B cell (primary cell): ENCODE results near the gene DACT3. TPM values are rescaled to one million over a fixed set of nuclear protein-coding genes. Genes with fewer than 3 reads are reported as not detected.
A peak's percentile ranks its signal among the peaks of the same experiment; 100 is the strongest.

Experiments used
- ATAC-seq: fragments of 200-7000 bp; cut with Tn5 transposase; one replicate; pipeline ENCODE4 v1.10.0; 2021; ENCODE audit warnings: low read depth, mild to moderate bottlenecking, moderate number of reproducible peaks, moderate library complexity
- CTCF ChIA-PET: fragments of 350-600 bp; sonication (Branson Sonifier 250); formaldehyde crosslinking; loops from one replicate; lab custom pipeline; 2021; ENCODE audit warnings: antibody characterized with exemption, inconsistent platforms; lab: Charles Lee
- POLR2A ChIA-PET: fragments of 350-600 bp; sonication (Branson Sonifier 250); formaldehyde crosslinking; loops from one replicate; lab custom pipeline; 2021; ENCODE audit warnings: antibody characterized with exemption; lab: Charles Lee
- DNase-seq: peaks from one replicate; pipeline ENCODE4 v3.0.0; 2013
- H2AFZ ChIP-seq: 2 replicates; pipeline ENCODE4 v1.6.1; 2012; ENCODE audit warnings: mild to moderate bottlenecking, low read depth, low read length; ENCODE audit not compliant: insufficient read depth, poor library complexity, severe bottlenecking
- H3K27ac ChIP-seq, 2 donors: 1 replicate in 1 of 2; 2 replicates in 1 of 2; pipeline ENCODE4 v1.5.1; 2012 to 2013; ENCODE audit warnings: low read length in 2 of 2, mild to moderate bottlenecking in 2 of 2, moderate library complexity in 1 of 2
- H3K27me3 ChIP-seq, 4 experiments: fragments of 200-600 bp in 1 of 4; sonication (generic) in 1 of 4; replicated peaks in 1 of 4; 1 replicate in 2 of 4; 2 replicates in 2 of 4; pipeline versions ENCODE4 v1.6.1 to v1.7.0; 2013 to 2016; ENCODE audit warnings: low read length in 3 of 4, mild to moderate bottlenecking in 2 of 4, mixed read lengths in 1 of 4, moderate library complexity in 1 of 4; ENCODE audit not compliant: insufficient read depth in 4 of 4, control insufficient read depth in 3 of 4; ENCODE audit errors: control extremely low read depth in 1 of 4
- H3K36me3 ChIP-seq, 2 experiments: replicated peaks in 1 of 2; 1 replicate in 1 of 2; 2 replicates in 1 of 2; pipeline versions ENCODE4 v1.6.1 to v1.7.1; 2013; ENCODE audit warnings: low read length in 1 of 2; ENCODE audit not compliant: insufficient read depth in 2 of 2, control insufficient read depth in 1 of 2; ENCODE audit errors: control extremely low read depth in 1 of 2, extremely low read depth in 1 of 2
- H3K4me1 ChIP-seq, 2 donors: fragments of 200-600 bp in 1 of 2; sonication (generic) in 1 of 2; 1 replicate in 1 of 2; 2 replicates in 1 of 2; pipeline versions ENCODE4 v1.5.1 to v1.6.1; 2013 to 2017; ENCODE audit warnings: low read length in 2 of 2; ENCODE audit not compliant: control insufficient read depth in 2 of 2, insufficient read depth in 2 of 2
- H3K4me2 ChIP-seq: replicated peaks from 2 replicates; pipeline ENCODE3; 2012; ENCODE audit warnings: mild to moderate bottlenecking, low read depth, low read length; ENCODE audit not compliant: poor library complexity, severe bottlenecking
- H3K4me3 ChIP-seq, 5 experiments: fragments of 200-600 bp in 1 of 5; sonication (generic) in 1 of 5; 1 replicate in 3 of 5; 2 replicates in 2 of 5; pipeline versions ENCODE4 v1.5.1 to v1.7.0; 2011 to 2016; ENCODE audit warnings: low read length in 4 of 5, mild to moderate bottlenecking in 4 of 5, low read depth in 2 of 5, control low read depth in 1 of 5, moderate library complexity in 1 of 5; ENCODE audit not compliant: insufficient read depth in 1 of 5; ENCODE audit errors: control extremely low read depth in 1 of 5, extremely low read depth in 1 of 5
- H3K79me2 ChIP-seq: fragments of 200-600 bp; sonication (generic); one replicate; pipeline ENCODE4 v1.6.0; 2016; ENCODE audit warnings: low read length; ENCODE audit not compliant: control insufficient read depth, insufficient read depth
- H3K9ac ChIP-seq: fragments of 200-600 bp; sonication (generic); 2 replicates; pipeline ENCODE4 v1.6.1; 2017; ENCODE audit warnings: mild to moderate bottlenecking, low read length, moderate library complexity
- H3K9me3 ChIP-seq, 3 donors: one replicate each; pipeline versions ENCODE4 v1.6.1 to v1.7.1; 2013; ENCODE audit warnings: low read length in 2 of 3; ENCODE audit not compliant: control insufficient read depth in 2 of 3, insufficient read depth in 1 of 3; ENCODE audit errors: control extremely low read depth in 1 of 3
- H4K20me1 ChIP-seq: 2 replicates; pipeline ENCODE4 v1.6.0; 2012; ENCODE audit warnings: mild to moderate bottlenecking, low read length; ENCODE audit not compliant: insufficient read depth, control insufficient read depth, poor library complexity, severe bottlenecking
- H3K27ac Mint-ChIP-seq: one replicate; pipeline ENCODE4 v1.8.0; 2021; ENCODE audit warnings: mixed read lengths
- H3K27me3 Mint-ChIP-seq: one replicate; pipeline ENCODE4 v1.8.0; 2021; ENCODE audit warnings: mixed read lengths
- H3K4me1 Mint-ChIP-seq: one replicate; pipeline ENCODE4 v1.8.0; 2021; ENCODE audit warnings: mixed read lengths
- H3K4me3 Mint-ChIP-seq: one replicate; pipeline ENCODE4 v1.8.0; 2021; ENCODE audit warnings: mixed read lengths
- H3K9me3 Mint-ChIP-seq: one replicate; pipeline ENCODE4 v1.8.0; 2022; ENCODE audit warnings: mixed read lengths; ENCODE audit not compliant: insufficient read depth
- EZH2 ChIP-seq: IDR thresholded peaks from 2 replicates; pipeline ENCODE4 v1.6.1; 2012; ENCODE audit warnings: borderline replicate concordance, low read depth, mild to moderate bottlenecking, moderate library complexity, low read length; ENCODE audit not compliant: insufficient read depth, poor library complexity, severe bottlenecking
- WGBS: methylation state at CpG from one replicate; pipeline ENCODE4 v1.1.5; 2013; ENCODE audit warnings: missing lambda C conversion rate; ENCODE audit not compliant: insufficient coverage; 5-methylcytosine and 5-hydroxymethylcytosine counted together
- intact Hi-C: fragments of 100-400 bp; cut with micrococcal nuclease; formaldehyde crosslinking; loops from one replicate; pipeline ENCODE4 v1.10.0; 2022
- polyA plus RNA-seq: library from polyadenylated mRNA; depleted of rRNA; stranded (reverse); fragments of >200 nt; gene quantifications from 2 replicates; pipeline ENCODE4 v1.2.3, GENCODE V29; 2012
- total RNA-seq, 2 donors: library from RNA; stranded (reverse); fragments of 120-200 nt in 1 of 2; gene quantifications; 1 replicate in 1 of 2; 2 replicates in 1 of 2; pipeline versions ENCODE4 v1.2.3 to v1.2.4, GENCODE V29; 2013 to 2022
- TF ChIP-seq, protein P1 (sequence below): fragments of 200-600 bp; IDR thresholded peaks from one replicate; pipeline ENCODE4 v1.8.0; 2022; ENCODE audit warnings: antibody characterized with exemption, mild to moderate bottlenecking

DACT3 gene
- total and polyA plus RNA-seq, 2 donors (not counting 1 experiment from before 2014, with no cell fraction given) = 0.03 to 0.15 TPM

DNA sequence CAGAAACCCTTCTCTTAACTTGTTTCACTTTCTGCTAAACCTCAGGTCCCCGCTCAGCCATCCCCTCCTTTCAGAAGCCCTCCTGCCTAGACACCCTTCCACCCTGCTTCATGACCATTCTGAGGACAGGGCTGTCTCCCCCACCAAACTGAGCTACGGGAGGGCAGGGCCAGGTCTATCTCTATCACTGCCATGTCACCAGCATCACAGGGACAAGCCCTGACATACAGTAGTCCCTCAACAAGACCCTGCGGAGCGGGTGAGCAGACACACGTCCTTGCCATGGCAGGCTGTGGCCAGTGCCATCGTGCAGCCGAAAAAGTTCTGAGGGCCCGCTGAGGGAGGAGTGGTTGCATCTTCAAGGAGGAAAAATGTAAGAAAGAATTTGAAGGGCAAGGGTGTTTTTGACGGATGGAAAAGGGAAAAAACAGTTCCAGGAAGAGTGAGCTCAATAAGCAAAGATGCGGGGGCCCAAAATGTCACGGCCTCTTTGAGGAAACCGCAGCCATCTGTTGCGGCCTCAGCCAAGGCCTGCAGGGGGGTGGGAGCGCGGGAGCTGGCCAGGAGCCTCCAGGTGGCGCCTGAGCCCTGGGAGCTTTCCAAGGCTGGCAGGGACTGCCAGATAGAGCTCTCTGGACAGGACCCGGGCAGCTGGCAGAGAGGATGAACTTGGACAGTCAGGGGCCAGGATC, 44.2 kb downstream of the DACT3 start:
- intact Hi-C loops = loop anchor here (5.0 kb wide), 1 partner anchor 101 kb away; the partner anchor contains the start of gene PRKD2
- no peak for TF ChIP-seq EZH2
- TF ChIP-seq, protein P1, sequence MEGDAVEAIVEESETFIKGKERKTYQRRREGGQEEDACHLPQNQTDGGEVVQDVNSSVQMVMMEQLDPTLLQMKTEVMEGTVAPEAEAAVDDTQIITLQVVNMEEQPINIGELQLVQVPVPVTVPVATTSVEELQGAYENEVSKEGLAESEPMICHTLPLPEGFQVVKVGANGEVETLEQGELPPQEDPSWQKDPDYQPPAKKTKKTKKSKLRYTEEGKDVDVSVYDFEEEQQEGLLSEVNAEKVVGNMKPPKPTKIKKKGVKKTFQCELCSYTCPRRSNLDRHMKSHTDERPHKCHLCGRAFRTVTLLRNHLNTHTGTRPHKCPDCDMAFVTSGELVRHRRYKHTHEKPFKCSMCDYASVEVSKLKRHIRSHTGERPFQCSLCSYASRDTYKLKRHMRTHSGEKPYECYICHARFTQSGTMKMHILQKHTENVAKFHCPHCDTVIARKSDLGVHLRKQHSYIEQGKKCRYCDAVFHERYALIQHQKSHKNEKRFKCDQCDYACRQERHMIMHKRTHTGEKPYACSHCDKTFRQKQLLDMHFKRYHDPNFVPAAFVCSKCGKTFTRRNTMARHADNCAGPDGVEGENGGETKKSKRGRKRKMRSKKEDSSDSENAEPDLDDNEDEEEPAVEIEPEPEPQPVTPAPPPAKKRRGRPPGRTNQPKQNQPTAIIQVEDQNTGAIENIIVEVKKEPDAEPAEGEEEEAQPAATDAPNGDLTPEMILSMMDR = peak; percentile 11
- Histone ChIP-seq H3K4me1 (peaks cover 58 to 82% of the 10 kb centered on the region in 2 donors), H3K9me3 (peaks cover 0 to 3% (median 0%) of the 10 kb centered on the region in 3 donors), H3K4me3 (no peak overlapping the region), H3K9ac (no peak overlapping the region), H3K4me2 (peak overlapping the region; percentile 56), H3K36me3 (no peaks in the 10 kb centered on the region), H3K27ac (peak overlapping the region; percentile 66 to 100), H3K79me2 (no peaks in the 10 kb centered on the region), H2AFZ (peak overlapping the region; percentile 5), H3K27me3 (no peaks in the 10 kb centered on the region), H4K20me1 (no peaks in the 10 kb centered on the region)
- ChIA-PET CTCF (interaction anchor here (1.3 to 16.2 kb wide), 7 partner anchors 14 to 112 kb away, joined by 4 to 447 read pairs (median 10); partner anchors contain the start of genes CALM3, DACT3 and GNG8), POLR2A (interaction anchor here (0.7 to 4.1 kb wide), 5 partner anchors 11 to 45 kb away, joined by 10 to 30 read pairs (median 12); partner anchors contain the start of genes CALM3 and DACT3)
- Mint-ChIP-seq H3K4me3 (peak overlapping the region; percentile 79), H3K27ac (peak overlapping the region; percentile 97), H3K9me3 (no peaks in the 10 kb centered on the region), H3K4me1 (peaks cover 66% of the 10 kb centered on the region), H3K27me3 (no peaks in the 10 kb centered on the region)
- 4% methylated on average over 14 of the region's 17 CpGs for WGBS
- DNase-seq (peak; percentile 73), ATAC-seq (no peak)

DNA sequence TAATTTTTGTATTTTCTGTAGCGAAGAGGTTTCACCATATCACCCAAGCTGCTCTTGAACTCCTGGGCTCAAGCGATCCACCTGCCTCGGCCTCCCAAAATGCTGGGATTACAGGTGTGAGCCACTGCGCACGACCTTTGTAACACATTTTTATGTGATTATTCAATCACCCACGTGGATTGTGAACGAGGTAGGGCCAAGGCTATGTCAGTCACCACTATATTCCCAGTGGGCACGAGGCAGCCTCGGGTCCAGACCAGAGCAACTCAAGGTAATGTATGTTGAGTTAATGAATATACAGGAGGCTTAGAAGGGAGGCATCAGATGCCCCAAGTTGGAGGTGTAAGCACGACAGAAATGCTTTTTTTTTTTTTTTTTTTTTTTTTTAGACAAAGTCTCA, 45.0 kb downstream of the DACT3 start:
- no peak overlapping the region for H3K27ac ChIP-seq
- no peak for TF ChIP-seq EZH2
- TF ChIP-seq, protein P1 = no peak
- H3K4me3 ChIP-seq = no peak overlapping the region
- no peaks in the 10 kb centered on the region for H3K79me2 ChIP-seq
- Mint-ChIP-seq H3K27ac (peak overlapping the region; percentile 84), H3K9me3 (no peaks in the 10 kb centered on the region), H3K27me3 (no peaks in the 10 kb centered on the region), H3K4me3 (peak overlapping the region; percentile 66), H3K4me1 (peaks cover 66% of the 10 kb centered on the region)
- H2AFZ ChIP-seq = no peak overlapping the region
- ChIA-PET CTCF (interaction anchor here (1.3 to 16.2 kb wide), 6 partner anchors 12 to 113 kb away, joined by 4 to 447 read pairs (median 12); partner anchors contain the start of genes CALM3, DACT3 and GNG8), POLR2A (interaction anchor here (0.7 to 3.2 kb wide), 4 partner anchors 12 to 21 kb away, joined by 10 to 17 read pairs (median 12); partner anchors contain the start of gene CALM3)
- no peaks in the 10 kb centered on the region for H4K20me1 ChIP-seq
- 98% methylated on average over 5 of the region's 10 CpGs for WGBS
- peaks cover 0 to 7% (median 0%) of the 10 kb centered on the region in 3 donors for H3K9me3 ChIP-seq
- ATAC-seq = no peak
- H3K27me3 ChIP-seq = no peaks in the 10 kb centered on the region
- H3K36me3 ChIP-seq = no peaks in the 10 kb centered on the region
- H3K9ac ChIP-seq = no peak overlapping the region
- no peak overlapping the region for H3K4me2 ChIP-seq
- DNase-seq = peak; percentile 17
- H3K4me1 ChIP-seq = peaks cover 58 to 82% of the 10 kb centered on the region in 2 donors
- intact Hi-C loops = loop anchor here (2.0 to 5.0 kb wide), 2 partner anchors 15 to 101 kb away; partner anchors contain the start of genes CALM3 and PRKD2
